Activated naive CD8-positive, alpha-beta T cell (primary cell): ENCODE measurements around the gene TRIM62.

Experiments used
- H3K27ac Mint-ChIP-seq: one replicate; pipeline ENCODE4 v1.8.0; 2021; ENCODE audit warnings: mixed read lengths
- H3K27me3 Mint-ChIP-seq: one replicate; pipeline ENCODE4 v1.8.0; 2021; ENCODE audit warnings: mixed read lengths
- H3K36me3 Mint-ChIP-seq: one replicate; pipeline ENCODE4 v1.8.0; 2021; ENCODE audit warnings: mixed read lengths
- H3K4me1 Mint-ChIP-seq: one replicate; pipeline ENCODE4 v1.8.0; 2021; ENCODE audit warnings: low read depth, mixed read lengths
- H3K4me3 Mint-ChIP-seq: one replicate; pipeline ENCODE4 v1.8.0; 2021; ENCODE audit warnings: mild to moderate bottlenecking, mixed read lengths
- H3K9me3 Mint-ChIP-seq: one replicate; pipeline ENCODE4 v1.8.0; 2021; ENCODE audit warnings: low read depth, mixed read lengths

TRIM62 gene

GRCh38 chr1:33181921-33182341 lies at the start of gene TRIM62:
TSS of gene TRIM62 (minus strand) at chr1:33182043. CDS start at chr1:33181432, 611 bp downstream.
- Mint-ChIP-seq H3K9me3 (no peaks in the 10 kb centered on the region), H3K27ac (no peak within 1 kb of the TSS), H3K27me3 (peaks cover 8% of the 10 kb centered on the region), H3K4me1 (peaks cover 28% of the 10 kb centered on the region), H3K4me3 (peak within 1 kb of the TSS; percentile 86), H3K36me3 (no peaks in the 10 kb centered on the region)

- H3K4me3 Mint-ChIP-seq, result no peak overlapping the region
- H3K27ac Mint-ChIP-seq, result no peak overlapping the region
- H3K4me1 Mint-ChIP-seq, result peaks cover 2% of the 10 kb centered on the region
- peaks cover 2% of the 10 kb centered on the region for H3K27me3 Mint-ChIP-seq
- H3K36me3 Mint-ChIP-seq, result no peaks in the 10 kb centered on the region
- no peaks in the 10 kb centered on the region for H3K9me3 Mint-ChIP-seq
These were observed 49.3 kb upstream of the TRIM62 start for GRCh38 chr1:33231166-33231565.

- Mint-ChIP-seq H3K9me3 (peaks cover 11% of the 10 kb centered on the region), H3K36me3 (peaks cover 4% of the 10 kb centered on the region), H3K4me3 (no peak overlapping the region), H3K27me3 (peaks cover 3% of the 10 kb centered on the region), H3K4me1 (no peaks in the 10 kb centered on the region), H3K27ac (no peak overlapping the region)
These were observed 47.2 kb upstream of the TRIM62 start for GRCh38 chr1:33228935-33229487.

- Mint-ChIP-seq H3K36me3 (peaks cover 10% of the 10 kb centered on the region), H3K4me1 (no peaks in the 10 kb centered on the region), H3K27ac (no peak overlapping the region), H3K9me3 (peaks cover 15% of the 10 kb centered on the region), H3K4me3 (no peak overlapping the region), H3K27me3 (peaks cover 3% of the 10 kb centered on the region)
These were observed 43.7 kb upstream of the TRIM62 start for GRCh38 chr1:33225586-33225985.

- Mint-ChIP-seq H3K27me3 (peaks cover 3% of the 10 kb centered on the region), H3K4me3 (no peak overlapping the region)
These were observed 42.4 kb upstream of the TRIM62 start for GRCh38 chr1:33224166-33224707.

GRCh38 chr1:33222381-33222780 lies 40.5 kb upstream of the TRIM62 start:
- Mint-ChIP-seq H3K9me3 (peaks cover 15% of the 10 kb centered on the region), H3K4me3 (no peak overlapping the region), H3K36me3 (peaks cover 10% of the 10 kb centered on the region), H3K4me1 (no peaks in the 10 kb centered on the region), H3K27me3 (peaks cover 1% of the 10 kb centered on the region), H3K27ac (no peak overlapping the region)

More at GRCh38 chr1:33224166-33224707, 42.4 kb upstream of the TRIM62 start:
- Mint-ChIP-seq H3K4me1 (no peaks in the 10 kb centered on the region), H3K9me3 (peaks cover 15% of the 10 kb centered on the region), H3K27ac (no peak overlapping the region), H3K36me3 (peaks cover 10% of the 10 kb centered on the region)

GRCh38 chr1:33221385-33221758 lies 39.5 kb upstream of the TRIM62 start:
- H3K4me3 Mint-ChIP-seq, result no peak overlapping the region
- H3K4me1 Mint-ChIP-seq, result no peaks in the 10 kb centered on the region
- peaks cover 1% of the 10 kb centered on the region for H3K27me3 Mint-ChIP-seq
- peaks cover 15% of the 10 kb centered on the region for H3K9me3 Mint-ChIP-seq
- H3K27ac Mint-ChIP-seq, result no peak overlapping the region
- H3K36me3 Mint-ChIP-seq, result peaks cover 10% of the 10 kb centered on the region

- Mint-ChIP-seq H3K4me3 (no peak overlapping the region), H3K27ac (no peak overlapping the region), H3K9me3 (peaks cover 15% of the 10 kb centered on the region), H3K4me1 (no peaks in the 10 kb centered on the region), H3K36me3 (peaks cover 10% of the 10 kb centered on the region), H3K27me3 (peaks cover 1% of the 10 kb centered on the region)
These were observed 39.0 kb upstream of the TRIM62 start for GRCh38 chr1:33220676-33221384.

- no peak overlapping the region for H3K4me3 Mint-ChIP-seq
- no peaks in the 10 kb centered on the region for H3K4me1 Mint-ChIP-seq
- peaks cover under 1% of the 10 kb centered on the region for H3K27me3 Mint-ChIP-seq
- H3K36me3 Mint-ChIP-seq, result peaks cover 10% of the 10 kb centered on the region
- peaks cover 15% of the 10 kb centered on the region for H3K9me3 Mint-ChIP-seq
- H3K27ac Mint-ChIP-seq, result no peak overlapping the region
These were observed 38.2 kb upstream of the TRIM62 start for GRCh38 chr1:33219886-33220661.

GRCh38 chr1:33211972-33212371 lies 30.1 kb upstream of the TRIM62 start:
- no peak overlapping the region for H3K27ac Mint-ChIP-seq
- H3K4me1 Mint-ChIP-seq, result no peaks in the 10 kb centered on the region
- H3K9me3 Mint-ChIP-seq, result no peaks in the 10 kb centered on the region
- H3K4me3 Mint-ChIP-seq, result no peak overlapping the region
- H3K36me3 Mint-ChIP-seq, result peaks cover 3% of the 10 kb centered on the region
- H3K27me3 Mint-ChIP-seq, result peaks cover 11% of the 10 kb centered on the region

- H3K36me3 Mint-ChIP-seq, result no peaks in the 10 kb centered on the region
- peaks cover 14% of the 10 kb centered on the region for H3K27me3 Mint-ChIP-seq
- no peaks in the 10 kb centered on the region for H3K9me3 Mint-ChIP-seq
- no peaks in the 10 kb centered on the region for H3K4me1 Mint-ChIP-seq
- no peak overlapping the region for H3K4me3 Mint-ChIP-seq
- no peak overlapping the region for H3K27ac Mint-ChIP-seq
These were observed 24.5 kb upstream of the TRIM62 start for GRCh38 chr1:33206340-33206739.

- no peak overlapping the region for H3K27ac Mint-ChIP-seq
- H3K27me3 Mint-ChIP-seq, result peaks cover 13% of the 10 kb centered on the region
- no peak overlapping the region for H3K4me3 Mint-ChIP-seq
- peaks cover 8% of the 10 kb centered on the region for H3K4me1 Mint-ChIP-seq
- no peaks in the 10 kb centered on the region for H3K9me3 Mint-ChIP-seq
- H3K36me3 Mint-ChIP-seq, result no peaks in the 10 kb centered on the region
These were observed 13.7 kb upstream of the TRIM62 start for GRCh38 chr1:33195556-33195955.

GRCh38 chr1:33191731-33192275 lies 10.0 kb upstream of the TRIM62 start:
- H3K4me1 Mint-ChIP-seq, result peaks cover 11% of the 10 kb centered on the region
- H3K27ac Mint-ChIP-seq, result no peak overlapping the region
- H3K4me3 Mint-ChIP-seq, result no peak overlapping the region
- H3K9me3 Mint-ChIP-seq, result no peaks in the 10 kb centered on the region
- H3K36me3 Mint-ChIP-seq, result no peaks in the 10 kb centered on the region
- H3K27me3 Mint-ChIP-seq, result peaks cover 13% of the 10 kb centered on the region

GRCh38 chr1:33190701-33191100 lies 8.9 kb upstream of the TRIM62 start:
- H3K27ac Mint-ChIP-seq, result no peak overlapping the region
- no peaks in the 10 kb centered on the region for H3K9me3 Mint-ChIP-seq
- H3K4me1 Mint-ChIP-seq, result peaks cover 11% of the 10 kb centered on the region
- no peak overlapping the region for H3K4me3 Mint-ChIP-seq
- H3K36me3 Mint-ChIP-seq, result no peaks in the 10 kb centered on the region
- H3K27me3 Mint-ChIP-seq, result peaks cover 13% of the 10 kb centered on the region
